Stomach smooth muscle (tissue), 2 donors: Measurements from ENCODE around the gene RPS6KA2.

ENCODE experiments used
- H3K27ac ChIP-seq: one replicate; pipeline ENCODE4 v1.7.0; 2013; ENCODE audit warnings: mild to moderate bottlenecking, low read length, inconsistent platforms
- H3K27me3 ChIP-seq, 2 donors: one replicate each; pipeline ENCODE4 v1.7.0; 2013; ENCODE audit warnings: low read length in 2 of 2; ENCODE audit not compliant: insufficient read depth in 2 of 2, control insufficient read depth in 1 of 2
- H3K36me3 ChIP-seq, 2 donors: one replicate each; pipeline ENCODE4 v1.7.0; 2013; ENCODE audit warnings: low read length in 2 of 2; ENCODE audit not compliant: control insufficient read depth in 2 of 2, insufficient read depth in 2 of 2
- H3K4me1 ChIP-seq: one replicate; pipeline ENCODE4 v1.7.0; 2013; ENCODE audit warnings: low read length; ENCODE audit not compliant: control insufficient read depth, insufficient read depth
- H3K4me3 ChIP-seq, 2 donors: one replicate each; pipeline ENCODE4 v1.7.0; 2013; ENCODE audit warnings: low read length in 2 of 2
- H3K9ac ChIP-seq, 2 donors: one replicate each; pipeline ENCODE4 v1.7.0; 2013; ENCODE audit warnings: low read length in 2 of 2, mild to moderate bottlenecking in 1 of 2
- H3K9me3 ChIP-seq, 2 donors: one replicate each; pipeline ENCODE4 v1.7.0; 2013; ENCODE audit warnings: low read length in 2 of 2; ENCODE audit not compliant: control insufficient read depth in 2 of 2
- donor health status: healthy.
- donor health status: Pancreatic carcinoma.

The RPS6KA2 gene

DNA sequence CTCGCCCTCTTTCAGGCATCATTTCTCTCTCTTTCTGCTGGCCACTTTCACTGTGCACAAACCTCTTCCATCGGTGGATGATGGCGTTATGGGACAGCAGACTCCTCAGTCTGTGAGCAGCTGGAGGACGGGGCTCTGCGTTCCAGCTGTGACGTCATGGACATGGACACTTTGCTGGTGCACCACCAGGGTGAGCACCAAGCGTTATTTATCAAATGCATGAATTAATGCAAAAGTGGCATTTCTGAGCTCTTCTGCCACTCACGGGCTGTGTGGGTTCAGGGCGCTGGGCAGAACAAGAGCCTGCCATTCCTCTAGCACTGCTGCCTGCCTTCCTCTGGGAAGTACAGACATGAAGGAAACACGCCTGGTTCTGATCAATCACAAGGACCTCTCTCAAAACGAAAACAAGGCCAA is 161.4 kb downstream of the RPS6KA2 start:
- Histone ChIP-seq H3K9me3 (no peaks in the 10 kb centered on the region), H3K4me3 (peak overlapping the region; percentile 3 to 65), H3K36me3 (peaks cover 0 to 14% of the 10 kb centered on the region in 2 donors), H3K27ac (peak overlapping the region; percentile 31), H3K9ac (peak overlapping the region in 1 of 2 donors; percentile 51), H3K27me3 (no peaks in the 10 kb centered on the region), H3K4me1 (peaks cover 14% of the 10 kb centered on the region)

- Histone ChIP-seq H3K4me3 (no peak overlapping the region), H3K36me3 (peaks cover 0 to 14% of the 10 kb centered on the region in 2 donors), H3K27me3 (no peaks in the 10 kb centered on the region), H3K9me3 (no peaks in the 10 kb centered on the region), H3K4me1 (peaks cover 14% of the 10 kb centered on the region), H3K27ac (no peak overlapping the region), H3K9ac (no peak overlapping the region)
Observed at GRCh38 chr6:166465003-166465399, 162.1 kb downstream of the RPS6KA2 start.

- Histone ChIP-seq H3K4me1 (peaks cover 14% of the 10 kb centered on the region), H3K4me3 (no peak overlapping the region), H3K9ac (no peak overlapping the region), H3K27me3 (no peaks in the 10 kb centered on the region), H3K9me3 (no peaks in the 10 kb centered on the region), H3K27ac (no peak overlapping the region), H3K36me3 (peaks cover 0 to 10% of the 10 kb centered on the region in 2 donors)
Observed at GRCh38 chr6:166464068-166465002, 162.7 kb downstream of the RPS6KA2 start.

- Histone ChIP-seq H3K9ac (no peak overlapping the region), H3K27me3 (no peaks in the 10 kb centered on the region), H3K36me3 (peaks cover 0 to 9% of the 10 kb centered on the region in 2 donors), H3K9me3 (no peaks in the 10 kb centered on the region), H3K4me1 (peaks cover 14% of the 10 kb centered on the region), H3K4me3 (no peak overlapping the region), H3K27ac (no peak overlapping the region)
Observed at GRCh38 chr6:166463359-166464067, 163.5 kb downstream of the RPS6KA2 start.

DNA sequence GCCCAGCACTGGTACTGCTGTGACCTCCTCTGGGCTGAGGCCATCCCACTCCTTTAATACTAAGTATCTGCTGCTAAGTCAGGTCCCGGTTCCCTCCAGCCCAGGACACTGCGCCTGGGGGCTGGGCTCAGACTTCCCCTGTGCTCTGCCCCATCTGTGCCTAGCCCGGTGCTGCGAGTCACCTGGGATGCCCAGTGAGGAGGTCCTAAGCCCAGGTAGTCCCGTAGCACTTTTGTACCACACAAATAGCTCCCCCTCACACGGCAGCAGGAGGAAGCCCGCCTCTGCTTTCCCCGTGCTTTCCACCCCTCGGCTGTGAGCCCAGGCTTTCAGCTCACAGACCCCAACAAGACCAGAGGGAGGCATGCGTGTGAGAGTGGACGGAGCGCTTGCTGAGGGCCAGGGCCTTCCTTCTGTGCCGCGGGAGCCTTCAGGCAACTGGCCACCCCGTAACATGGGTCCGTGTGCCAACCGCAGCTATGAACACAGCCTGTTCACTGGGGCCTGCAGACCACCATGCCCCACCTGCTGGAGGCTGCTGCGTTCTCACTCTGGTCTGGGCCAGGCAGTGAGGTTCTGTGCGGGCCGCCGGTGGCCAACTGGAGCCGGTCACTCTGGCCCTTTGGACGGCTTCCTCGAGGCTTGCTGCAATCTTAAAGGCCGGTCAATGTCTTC is 164.5 kb downstream of the RPS6KA2 start:
- H3K9me3 ChIP-seq: no peaks in the 10 kb centered on the region
- H3K27me3 ChIP-seq: no peaks in the 10 kb centered on the region
- H3K4me3 ChIP-seq: no peak overlapping the region
- H3K9ac ChIP-seq: no peak overlapping the region
- no peak overlapping the region for H3K27ac ChIP-seq
- H3K4me1 ChIP-seq: peaks cover 14% of the 10 kb centered on the region
- H3K36me3 ChIP-seq: peaks cover 0 to 5% of the 10 kb centered on the region in 2 donors

- H3K4me1 ChIP-seq: peaks cover 14% of the 10 kb centered on the region
- H3K36me3 ChIP-seq: peaks cover 0 to 4% of the 10 kb centered on the region in 2 donors
- no peaks in the 10 kb centered on the region for H3K27me3 ChIP-seq
- H3K9ac ChIP-seq: no peak overlapping the region
- no peak overlapping the region for H3K4me3 ChIP-seq
- H3K27ac ChIP-seq: no peak overlapping the region
- H3K9me3 ChIP-seq: no peaks in the 10 kb centered on the region
Observed at GRCh38 chr6:166461821-166462460, 165.1 kb downstream of the RPS6KA2 start.

- Histone ChIP-seq H3K36me3 (peaks cover 0 to 4% of the 10 kb centered on the region in 2 donors), H3K4me1 (peaks cover 5% of the 10 kb centered on the region), H3K9me3 (no peaks in the 10 kb centered on the region), H3K4me3 (no peak overlapping the region), H3K27ac (no peak overlapping the region), H3K27me3 (no peaks in the 10 kb centered on the region), H3K9ac (no peak overlapping the region)
Observed at GRCh38 chr6:166460473-166461437, 166.3 kb downstream of the RPS6KA2 start.

DNA sequence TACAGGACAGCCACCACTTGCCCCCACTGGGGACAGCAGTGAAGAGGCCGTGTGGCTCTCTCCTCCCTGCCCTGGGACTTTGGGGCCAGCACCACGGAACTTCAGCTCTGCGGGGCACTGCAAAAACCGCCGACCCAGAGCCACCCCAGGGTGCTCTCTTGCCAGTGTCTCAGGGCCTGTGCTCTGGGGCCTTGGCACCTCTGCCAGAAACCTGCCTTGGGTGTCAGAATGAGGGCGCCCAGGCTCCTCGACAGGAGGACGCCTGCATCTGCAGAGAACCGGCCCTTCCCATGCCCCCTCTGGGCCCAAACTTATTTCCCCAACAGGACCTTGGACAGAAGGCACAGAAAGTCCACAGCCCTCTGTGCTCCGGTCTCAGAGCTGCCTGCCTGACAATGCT is 167.1 kb downstream of the RPS6KA2 start:
- H3K36me3 ChIP-seq: peaks cover 0 to 4% of the 10 kb centered on the region in 2 donors

GRCh38 chr6:166459272-166459671 is 167.8 kb downstream of the RPS6KA2 start:
- Histone ChIP-seq H3K27me3 (no peaks in the 10 kb centered on the region), H3K27ac (no peak overlapping the region), H3K4me3 (no peak overlapping the region), H3K9ac (no peak overlapping the region), H3K4me1 (no peaks in the 10 kb centered on the region), H3K9me3 (no peaks in the 10 kb centered on the region), H3K36me3 (peaks cover 0 to 4% of the 10 kb centered on the region in 2 donors)

More for the DNA sequence above, 167.1 kb downstream of the RPS6KA2 start:
- no peaks in the 10 kb centered on the region for H3K9me3 ChIP-seq
- H3K27me3 ChIP-seq: no peaks in the 10 kb centered on the region
- no peak overlapping the region for H3K9ac ChIP-seq
- H3K4me1 ChIP-seq: no peaks in the 10 kb centered on the region
- no peak overlapping the region for H3K27ac ChIP-seq
- no peak overlapping the region for H3K4me3 ChIP-seq
